COLO829 (cell line): Measurements from ENCODE around the gene OR13J1.
"Not testable (repeated sequence)": the region's sequence is repeated elsewhere in the genome, so short reads cannot be mapped to it uniquely, and the experiment has no call there.

ENCODE experiments used
- DNase-seq: peaks from one replicate; pipeline ENCODE4 v3.0.0; 2012; ENCODE audit warnings: low spot score

OR13J1 gene, protein sequence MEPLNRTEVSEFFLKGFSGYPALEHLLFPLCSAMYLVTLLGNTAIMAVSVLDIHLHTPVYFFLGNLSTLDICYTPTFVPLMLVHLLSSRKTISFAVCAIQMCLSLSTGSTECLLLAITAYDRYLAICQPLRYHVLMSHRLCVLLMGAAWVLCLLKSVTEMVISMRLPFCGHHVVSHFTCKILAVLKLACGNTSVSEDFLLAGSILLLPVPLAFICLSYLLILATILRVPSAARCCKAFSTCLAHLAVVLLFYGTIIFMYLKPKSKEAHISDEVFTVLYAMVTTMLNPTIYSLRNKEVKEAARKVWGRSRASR

DNA sequence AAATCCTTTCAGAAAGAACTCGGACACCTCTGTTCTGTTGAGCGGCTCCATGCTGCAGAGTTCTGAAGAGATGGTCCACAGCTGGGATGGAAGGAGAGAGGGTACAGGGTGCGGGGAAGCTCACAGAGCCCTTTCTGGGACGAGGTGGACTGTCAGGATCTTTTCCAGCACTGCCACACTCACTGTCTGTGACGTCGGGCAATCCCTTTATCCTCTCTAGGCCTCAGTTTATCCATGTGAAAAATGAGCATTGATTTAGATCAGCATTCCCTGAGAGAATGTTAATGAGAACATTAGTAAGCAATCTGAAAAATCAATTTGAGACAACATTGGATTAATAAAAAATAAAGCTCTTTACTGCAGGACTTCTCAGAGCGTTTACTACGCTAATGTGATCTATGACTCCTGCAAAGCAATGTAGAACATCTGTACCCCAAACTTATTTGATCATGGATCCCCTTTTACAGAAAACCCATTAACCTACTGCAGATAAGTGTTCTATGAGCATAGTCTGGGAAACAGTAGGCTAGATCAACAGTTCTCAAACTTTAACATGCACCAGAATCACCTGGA lies at the start of gene OR13J1:
TSS of gene OR13J1 (minus strand) at position 51 of the 573 bp plus-strand sequence. CDS start at position 51, 0 bp downstream.
- no peak for DNase-seq

- no peak for DNase-seq
Observed at GRCh38 chr9:35919212-35920008, 49.2 kb upstream of the OR13J1 start.

- DNase-seq = no peak
Observed at GRCh38 chr9:35918780-35919179, 48.6 kb upstream of the OR13J1 start.

DNA sequence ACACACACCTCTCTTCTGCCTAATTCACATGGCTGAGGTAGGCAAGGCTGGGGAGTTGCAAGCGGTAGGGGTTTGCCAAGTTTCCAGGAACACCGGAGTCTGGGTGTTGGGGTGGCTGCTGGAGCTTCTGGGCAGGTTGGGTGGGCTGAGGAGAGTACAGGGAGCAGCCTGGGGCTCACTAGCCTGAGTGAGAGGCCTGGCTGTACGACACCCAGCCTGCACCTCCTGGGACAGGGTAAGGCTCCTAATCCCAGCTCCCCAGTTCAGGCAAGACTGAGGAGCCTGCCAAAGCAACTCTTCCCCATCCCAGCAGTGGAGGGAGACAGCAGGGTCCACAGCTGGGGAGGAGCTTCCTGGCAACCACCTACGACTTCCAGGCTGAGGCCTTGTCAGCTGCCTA lies 47.1 kb upstream of the OR13J1 start:
- no peak for DNase-seq

DNA sequence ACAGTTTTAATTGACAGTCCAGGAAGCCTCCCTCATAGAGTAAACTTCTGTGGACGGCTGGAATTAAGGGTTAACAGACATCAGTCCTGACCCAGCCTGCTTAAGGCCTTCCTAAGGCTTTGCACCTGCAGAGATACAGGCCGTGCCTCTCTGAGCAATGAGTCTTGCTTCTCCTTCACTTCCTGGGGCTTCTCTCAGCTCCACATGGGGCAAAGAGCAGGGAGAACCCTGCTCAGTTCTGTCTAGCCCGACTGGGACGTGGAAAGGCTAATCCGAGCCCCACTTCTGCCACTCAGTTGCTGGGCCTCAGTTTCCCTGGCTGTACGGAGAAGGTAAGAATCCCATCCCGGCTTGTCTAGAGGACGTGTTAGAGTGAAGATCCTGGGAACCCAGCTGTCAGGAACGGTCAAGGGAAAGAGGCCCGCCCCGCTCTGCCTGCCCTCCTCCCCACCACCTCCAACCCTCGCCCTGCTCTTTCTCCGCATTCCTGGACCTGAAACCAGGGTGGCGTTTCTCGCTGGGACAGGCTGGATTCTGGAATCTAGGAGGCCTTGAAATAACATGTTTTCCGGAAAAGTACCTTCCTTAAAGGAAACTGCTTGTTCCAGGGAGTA lies 45.6 kb upstream of the OR13J1 start:
- DNase-seq = no peak

GRCh38 chr9:35914301-35914807 lies 44.2 kb upstream of the OR13J1 start:
- no peak for DNase-seq

GRCh38 chr9:35913429-35913828 lies 43.2 kb upstream of the OR13J1 start:
- DNase-seq = not testable (repeated sequence)

DNA sequence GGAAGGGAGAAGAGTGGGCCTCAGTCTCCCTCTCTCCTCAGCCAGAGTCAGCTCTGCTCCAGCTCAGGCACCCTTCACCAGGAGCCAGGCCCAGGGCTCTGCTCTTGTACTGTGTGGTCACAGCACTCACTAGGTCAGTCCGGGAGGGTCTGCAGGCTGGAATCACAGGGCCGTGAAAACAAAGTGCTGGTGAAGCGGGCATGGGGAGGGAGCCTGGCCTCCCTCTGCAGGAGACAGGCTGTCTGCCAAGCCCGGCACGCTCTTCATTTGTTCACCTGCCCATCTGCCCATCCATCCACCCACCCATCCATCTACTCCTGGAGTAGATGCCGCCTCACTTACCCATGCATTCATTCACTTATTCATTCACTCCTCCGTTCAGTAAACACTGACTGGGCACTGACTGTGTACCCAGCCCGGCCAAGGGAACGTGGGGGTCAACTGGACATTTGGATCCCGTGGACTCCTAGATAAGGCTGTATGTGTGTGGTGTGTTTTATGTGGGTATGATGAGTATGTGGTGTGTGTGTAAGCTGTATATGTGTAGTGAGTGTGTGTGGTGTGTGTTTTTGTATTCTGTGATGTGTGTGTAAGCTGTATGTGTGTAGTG lies 42.7 kb upstream of the OR13J1 start:
- no peak for DNase-seq

GRCh38 chr9:35911690-35912089 lies 41.5 kb upstream of the OR13J1 start:
- no peak for DNase-seq

DNA sequence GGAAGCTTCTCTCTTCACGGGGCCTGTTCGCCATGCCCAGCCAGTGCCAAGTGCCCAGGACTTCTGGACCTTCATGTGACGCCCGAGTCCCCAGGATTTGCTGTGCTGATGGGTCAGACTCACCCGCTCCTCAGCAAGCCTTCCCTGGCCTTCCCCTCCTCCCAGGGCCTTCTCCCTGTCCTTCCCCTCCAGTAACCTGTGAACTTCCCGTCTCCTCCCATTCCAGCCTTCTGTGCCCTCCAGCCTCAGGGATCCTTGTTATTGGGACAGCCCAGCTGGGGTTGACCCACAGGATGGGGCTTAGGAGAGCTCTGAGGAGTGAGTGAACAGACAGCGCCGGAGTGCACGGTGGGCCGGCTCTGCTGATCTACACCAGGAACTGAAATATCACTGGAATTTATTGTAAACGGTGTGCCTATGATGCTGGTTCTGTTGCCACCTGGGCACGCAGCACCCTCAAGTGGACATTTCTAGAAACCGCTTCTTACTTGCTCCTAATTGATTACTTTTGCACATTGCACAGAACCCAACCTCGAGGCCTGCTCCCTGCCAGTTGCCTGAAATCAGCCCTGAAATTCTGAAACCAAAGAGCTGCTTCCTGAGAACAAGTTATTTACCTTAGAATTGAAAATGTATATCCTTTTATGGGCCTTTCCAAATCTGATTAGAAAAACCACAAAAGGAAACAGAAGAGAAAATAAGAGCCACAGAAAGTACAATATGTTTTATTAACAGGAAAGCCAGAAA lies 40.6 kb upstream of the OR13J1 start:
- peak; percentile 75 for DNase-seq

DNA sequence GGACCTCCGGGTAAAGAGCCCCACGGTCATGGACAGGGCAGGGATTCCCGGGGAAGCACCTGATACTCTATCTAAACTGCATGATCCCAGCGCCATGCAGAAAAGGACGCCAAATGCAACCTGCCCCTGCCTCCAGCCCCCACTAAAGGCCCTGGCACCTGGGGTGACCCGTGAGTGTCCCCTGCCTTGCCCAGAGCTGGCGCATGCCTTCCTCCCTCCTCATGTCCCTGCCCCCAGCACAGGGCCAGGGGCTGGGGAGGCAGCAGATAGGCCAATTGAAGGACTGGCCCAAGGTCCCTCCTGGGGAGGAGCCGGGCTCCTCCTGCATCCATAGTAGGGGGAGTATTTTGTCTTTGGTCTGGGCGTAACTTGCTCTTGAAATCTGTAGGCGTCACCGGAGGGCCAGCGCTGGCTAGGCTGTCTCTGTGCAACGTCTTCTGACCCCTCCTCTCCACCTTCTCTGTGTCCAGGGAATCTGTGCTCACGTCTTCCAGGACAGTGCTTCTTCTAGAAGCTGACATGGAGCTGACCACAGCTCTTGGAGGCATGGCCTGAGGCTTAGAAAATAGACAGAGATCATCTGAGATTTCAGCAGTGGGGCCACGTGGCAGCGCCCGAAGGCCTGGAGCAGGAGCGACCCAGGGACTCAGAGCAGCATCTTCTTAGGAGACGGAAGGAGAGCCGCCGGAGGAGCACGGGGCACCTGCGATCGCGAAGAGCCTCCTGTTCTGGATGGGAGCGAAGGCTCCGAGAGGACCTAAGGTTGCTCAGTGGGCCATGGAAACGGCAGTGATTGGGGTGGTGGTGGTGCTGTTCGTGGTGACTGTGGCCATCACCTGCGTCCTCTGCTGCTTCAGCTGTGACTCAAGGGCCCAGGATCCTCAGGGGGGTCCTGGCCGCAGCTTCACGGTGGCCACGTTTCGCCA lies 39.7 kb upstream of the OR13J1 start:
- DNase-seq = no peak

DNA sequence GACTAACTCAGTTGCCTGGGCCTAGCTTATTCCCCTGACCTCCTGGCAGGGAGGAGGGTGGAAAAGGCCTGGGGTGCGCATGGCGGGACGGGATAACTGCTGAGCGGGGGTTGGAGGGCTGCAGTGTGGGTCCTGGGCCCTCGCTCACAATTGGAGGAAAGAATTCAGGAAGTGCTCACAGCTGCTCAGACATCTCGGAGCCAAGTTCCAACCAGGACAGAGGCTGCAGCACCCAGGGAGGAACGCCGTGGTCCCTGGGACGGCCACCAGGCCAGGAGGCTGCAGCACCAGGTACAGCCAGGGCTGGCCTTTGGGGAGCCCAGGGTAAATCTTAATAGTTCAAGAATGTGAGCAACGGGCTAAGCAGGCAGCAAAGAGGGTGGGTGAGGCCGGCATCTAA lies 39.1 kb upstream of the OR13J1 start, which contains the start of gene SPAAR:
TSS of gene SPAAR (plus strand) at position 217 of the 400 bp plus-strand sequence. CDS start 974 bp downstream, outside the sequence.
- DNase-seq = no peak

DNA sequence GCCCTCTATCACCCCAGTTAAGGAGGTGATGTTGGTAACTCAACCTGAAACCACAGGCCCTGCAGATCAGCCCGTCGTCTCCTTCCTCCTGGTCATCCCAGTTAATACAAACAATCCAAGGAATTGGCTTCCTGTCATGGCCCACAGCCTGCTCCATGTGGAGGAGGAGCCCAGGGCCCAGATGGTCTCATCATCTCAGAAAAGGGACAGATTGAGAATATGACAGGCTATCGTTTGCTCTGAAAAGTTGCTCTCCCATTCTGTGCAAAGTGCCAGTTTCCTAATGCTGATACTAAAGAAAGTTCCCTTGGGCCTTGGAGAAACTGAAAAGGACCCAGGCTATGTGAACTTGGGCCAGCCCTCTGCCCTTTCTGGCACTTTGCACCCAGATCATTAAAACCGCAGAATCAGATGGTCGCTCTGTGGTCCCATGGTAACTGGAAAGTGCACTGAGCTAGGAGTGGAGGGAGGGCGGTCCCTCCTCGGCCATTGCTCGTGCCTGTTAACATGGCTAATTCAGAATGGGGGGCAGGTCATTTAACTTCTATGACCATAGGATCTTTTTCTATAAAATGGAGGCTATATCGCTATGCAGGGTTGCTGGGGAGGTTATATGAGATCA lies 38.4 kb upstream of the OR13J1 start:
- DNase-seq = peak; percentile 40

GRCh38 chr9:35907711-35908503 lies 37.7 kb upstream of the OR13J1 start:
- peak; percentile 92 for DNase-seq

GRCh38 chr9:35906923-35907699 lies 36.9 kb upstream of the OR13J1 start:
- DNase-seq = peak; percentile 49

DNA sequence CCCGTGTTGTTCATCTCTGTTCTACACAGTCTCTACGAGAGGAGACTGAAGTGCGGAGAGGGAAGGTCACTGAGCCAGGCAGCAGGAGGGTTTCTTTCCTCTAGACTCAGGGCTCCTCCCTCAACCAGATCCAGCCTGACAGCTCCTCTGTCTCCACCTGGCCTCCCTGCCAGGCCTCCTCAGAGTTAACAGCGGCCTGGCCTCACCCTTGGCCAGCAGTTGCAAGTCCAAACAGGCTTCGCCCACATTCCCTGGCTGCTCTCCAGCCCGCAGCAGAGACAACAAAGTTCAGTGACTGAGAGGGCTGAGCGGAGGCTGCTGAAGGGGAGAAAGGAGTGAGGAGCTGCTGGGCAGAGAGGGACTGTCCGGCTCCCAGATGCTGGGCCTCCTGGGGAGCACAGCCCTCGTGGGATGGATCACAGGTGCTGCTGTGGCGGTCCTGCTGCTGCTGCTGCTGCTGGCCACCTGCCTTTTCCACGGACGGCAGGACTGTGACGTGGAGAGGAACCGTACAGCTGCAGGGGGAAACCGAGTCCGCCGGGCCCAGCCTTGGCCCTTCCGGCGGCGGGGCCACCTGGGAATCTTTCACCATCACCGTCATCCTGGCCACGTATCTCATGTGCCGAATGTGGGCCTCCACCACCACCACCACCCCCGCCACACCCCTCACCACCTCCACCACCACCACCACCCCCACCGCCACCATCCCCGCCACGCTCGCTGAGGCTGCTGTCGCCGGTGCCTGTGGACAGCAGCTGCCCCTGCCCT lies 35.9 kb upstream of the OR13J1 start, which contains the start of gene HRCT1:
TSS of gene HRCT1 (plus strand) at position 291 of the 768 bp plus-strand sequence. CDS start at position 377, 86 bp downstream.
- peak; percentile 88 for DNase-seq
